ENCODE data around the gene LEKR1. TPM values are rescaled to one million over a fixed set of nuclear protein-coding genes. Genes with fewer than 3 reads are reported as not detected.

Gene LEKR1
- total RNA-seq, 2 donors from 2014 or later, result 0.20 to 0.70 TPM

- H3K4me3 ChIP-seq, result no peak overlapping the region
- H3K27me3 ChIP-seq, result no peaks in the 10 kb centered on the region
- no peaks in the 10 kb centered on the region for H3K36me3 ChIP-seq
- H3K9me3 ChIP-seq, result peaks cover 0 to 14% of the 10 kb centered on the region in 2 donors
- TF ChIP-seq, protein P1, sequence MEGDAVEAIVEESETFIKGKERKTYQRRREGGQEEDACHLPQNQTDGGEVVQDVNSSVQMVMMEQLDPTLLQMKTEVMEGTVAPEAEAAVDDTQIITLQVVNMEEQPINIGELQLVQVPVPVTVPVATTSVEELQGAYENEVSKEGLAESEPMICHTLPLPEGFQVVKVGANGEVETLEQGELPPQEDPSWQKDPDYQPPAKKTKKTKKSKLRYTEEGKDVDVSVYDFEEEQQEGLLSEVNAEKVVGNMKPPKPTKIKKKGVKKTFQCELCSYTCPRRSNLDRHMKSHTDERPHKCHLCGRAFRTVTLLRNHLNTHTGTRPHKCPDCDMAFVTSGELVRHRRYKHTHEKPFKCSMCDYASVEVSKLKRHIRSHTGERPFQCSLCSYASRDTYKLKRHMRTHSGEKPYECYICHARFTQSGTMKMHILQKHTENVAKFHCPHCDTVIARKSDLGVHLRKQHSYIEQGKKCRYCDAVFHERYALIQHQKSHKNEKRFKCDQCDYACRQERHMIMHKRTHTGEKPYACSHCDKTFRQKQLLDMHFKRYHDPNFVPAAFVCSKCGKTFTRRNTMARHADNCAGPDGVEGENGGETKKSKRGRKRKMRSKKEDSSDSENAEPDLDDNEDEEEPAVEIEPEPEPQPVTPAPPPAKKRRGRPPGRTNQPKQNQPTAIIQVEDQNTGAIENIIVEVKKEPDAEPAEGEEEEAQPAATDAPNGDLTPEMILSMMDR (IDR thresholded peaks at IDR 0.05), result no peak
- DNase-seq (ENCODE audit: low spot score), result no peak
- no peak overlapping the region for H3K27ac ChIP-seq
- no peaks in the 10 kb centered on the region for H3K4me1 ChIP-seq
These were observed 24.4 kb upstream of the LEKR1 start for GRCh38 chr3:156801746-156802145.

GRCh38 chr3:156802821-156803606 lies 23.1 kb upstream of the LEKR1 start:
- Histone ChIP-seq H3K27me3 (no peaks in the 10 kb centered on the region), H3K9me3 (peaks cover 0 to 14% of the 10 kb centered on the region in 2 donors), H3K4me3 (no peak overlapping the region), H3K27ac (no peak overlapping the region), H3K4me1 (no peaks in the 10 kb centered on the region), H3K36me3 (no peaks in the 10 kb centered on the region)
- no peak for DNase-seq (ENCODE audit: low spot score)
- TF ChIP-seq, protein P1 (IDR thresholded peaks at IDR 0.05), result no peak

- H3K9me3 ChIP-seq, result peaks cover 0 to 7% of the 10 kb centered on the region in 2 donors
- DNase-seq (ENCODE audit: low spot score), result no peak
- no peak overlapping the region for H3K27ac ChIP-seq
- no peak overlapping the region for H3K4me3 ChIP-seq
- no peaks in the 10 kb centered on the region for H3K36me3 ChIP-seq
- H3K27me3 ChIP-seq, result no peaks in the 10 kb centered on the region
- TF ChIP-seq, protein P1 (IDR thresholded peaks at IDR 0.05), result no peak
- no peaks in the 10 kb centered on the region for H3K4me1 ChIP-seq
These were observed 22.0 kb upstream of the LEKR1 start for GRCh38 chr3:156803952-156804741.

GRCh38 chr3:156806698-156807097 lies 19.5 kb upstream of the LEKR1 start:
- Histone ChIP-seq H3K36me3 (no peaks in the 10 kb centered on the region), H3K27me3 (no peaks in the 10 kb centered on the region), H3K27ac (no peak overlapping the region), H3K9me3 (peaks cover 0 to 5% of the 10 kb centered on the region in 2 donors), H3K4me3 (no peak overlapping the region), H3K4me1 (no peaks in the 10 kb centered on the region)
- DNase-seq (ENCODE audit: low spot score), result no peak
- TF ChIP-seq, protein P1 (IDR thresholded peaks at IDR 0.05), result no peak

DNA sequence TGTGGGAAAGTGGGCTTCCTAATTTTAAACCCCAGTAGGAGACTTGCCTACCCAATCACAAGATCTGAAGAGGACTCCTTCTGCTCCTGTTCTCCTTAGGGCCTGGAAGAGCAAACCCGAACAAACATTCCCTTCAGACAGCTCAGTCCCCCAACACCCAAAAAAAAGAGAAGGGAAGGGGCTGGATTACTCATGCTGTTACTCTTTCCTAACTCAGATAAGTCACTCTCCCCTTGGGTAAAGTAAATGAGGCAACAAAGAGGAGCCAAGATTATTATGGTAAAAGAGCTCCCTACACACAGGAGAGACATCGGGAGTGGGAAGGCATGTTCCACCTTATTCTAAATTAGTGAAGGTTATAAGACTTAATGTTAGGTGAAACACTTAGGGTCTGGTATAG lies 18.1 kb upstream of the LEKR1 start:
- H3K4me1 ChIP-seq, result no peaks in the 10 kb centered on the region
- H3K4me3 ChIP-seq, result no peak overlapping the region
- peaks cover 0 to 5% of the 10 kb centered on the region in 2 donors for H3K9me3 ChIP-seq
- DNase-seq (ENCODE audit: low spot score), result no peak
- no peaks in the 10 kb centered on the region for H3K36me3 ChIP-seq
- H3K27ac ChIP-seq, result no peak overlapping the region
- no peaks in the 10 kb centered on the region for H3K27me3 ChIP-seq
- TF ChIP-seq, protein P1 (IDR thresholded peaks at IDR 0.05), result no peak

Measured in right atrium auricular region (tissue), 2 donors.